ENCODE results near the gene LRRC73. TPM values are rescaled to one million over a fixed set of nuclear protein-coding genes. Genes with fewer than 3 reads are reported as not detected.

LRRC73 gene
- total RNA-seq, 4 donors from 2014 or later = not detected

DNA sequence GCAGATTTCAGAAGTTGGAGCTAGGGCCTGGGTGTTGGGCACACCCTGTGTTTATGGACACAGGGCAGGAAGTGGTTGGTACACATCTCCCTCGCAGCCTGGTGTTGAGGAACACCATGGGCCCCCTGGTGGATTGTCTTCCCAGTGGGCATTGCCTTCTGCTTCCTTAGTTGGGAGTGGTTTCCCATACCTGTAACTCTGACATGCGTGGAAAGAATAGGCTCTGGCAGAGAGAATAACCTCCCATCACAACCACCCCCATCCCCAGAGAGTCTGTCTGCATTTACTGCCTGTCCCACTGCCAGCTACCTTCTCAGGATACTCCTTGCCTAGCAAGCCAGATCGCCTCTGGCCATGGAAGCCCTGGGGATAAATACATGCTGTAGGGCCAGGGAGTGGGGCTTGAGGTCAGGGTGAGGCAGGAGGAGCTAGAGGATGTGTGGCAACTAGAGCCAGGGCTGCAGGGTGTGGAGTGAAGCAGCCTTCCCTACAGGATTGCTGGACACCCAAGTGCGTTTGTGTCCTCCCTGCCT lies 14.7 kb downstream of the LRRC73 start:
- no peak for DNase-seq
- H3K27me3 ChIP-seq = no peaks in the 10 kb centered on the region
- no peak for ATAC-seq
- no peaks in the 10 kb centered on the region for H3K9me3 ChIP-seq
- TF ChIP-seq CTCF (IDR thresholded peaks at IDR 0.05 in 4 of 5, conservative IDR thresholded peaks at IDR 0.05 in 1 of 5) (no peak), POLR2A (IDR thresholded peaks at IDR 0.05) (no peak)
- no peak overlapping the region for H3K27ac ChIP-seq
- H3K4me1 ChIP-seq = peaks cover 12 to 31% of the 10 kb centered on the region in 2 donors
- H3K36me3 ChIP-seq = peaks cover 0 to 29% of the 10 kb centered on the region in 2 donors
- H3K4me3 ChIP-seq = no peak overlapping the region
- intact Hi-C loops (cut with DNase I; ENCODE audit: low total_unique reads) = no loop called here
- in situ Hi-C loops (cut with MboI; ENCODE audit: low sequenced_read_pairs in 4 of 4) = no loop called here

GRCh38 chr6:43494766-43495165 lies 15.4 kb downstream of the LRRC73 start:
- H3K9me3 ChIP-seq = no peaks in the 10 kb centered on the region
- TF ChIP-seq POLR2A (IDR thresholded peaks at IDR 0.05) = no peak
- TF ChIP-seq CTCF (IDR thresholded peaks at IDR 0.05 in 4 of 5, conservative IDR thresholded peaks at IDR 0.05 in 1 of 5) = no peak
- H3K27me3 ChIP-seq = no peaks in the 10 kb centered on the region
- H3K27ac ChIP-seq = no peak overlapping the region
- no peak for ATAC-seq
- intact Hi-C loops (cut with DNase I; ENCODE audit: low total_unique reads) (no loop called here), in situ Hi-C loops (cut with MboI; ENCODE audit: low sequenced_read_pairs in 4 of 4) (no loop called here)
- no peak overlapping the region for H3K4me3 ChIP-seq
- H3K4me1 ChIP-seq = peaks cover 12 to 31% of the 10 kb centered on the region in 2 donors
- peaks cover 0 to 22% of the 10 kb centered on the region in 2 donors for H3K36me3 ChIP-seq
- no peak for DNase-seq

DNA sequence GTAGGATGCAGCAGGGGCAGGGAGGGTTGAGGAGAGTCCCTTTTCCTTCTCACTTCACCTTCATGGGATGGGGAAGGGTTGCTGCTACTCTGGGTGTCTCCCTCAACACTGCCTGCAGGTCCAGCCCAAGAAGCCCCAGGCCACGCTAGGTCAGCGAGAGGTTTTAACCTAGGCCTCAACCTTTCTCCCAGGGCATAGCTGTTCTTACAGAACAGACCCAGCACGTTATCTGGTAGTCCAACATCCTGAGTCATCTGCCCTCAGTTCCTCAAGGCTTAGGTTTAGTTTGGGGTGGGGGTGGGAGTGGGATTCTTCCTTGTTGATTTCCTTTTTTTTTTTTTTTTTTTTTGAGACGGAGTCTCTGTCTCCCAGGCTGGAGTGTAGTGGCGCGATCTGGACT lies 15.8 kb downstream of the LRRC73 start:
- H3K4me3 ChIP-seq = no peak overlapping the region
- ATAC-seq (no peak), DNase-seq (no peak)
- peaks cover 12 to 31% of the 10 kb centered on the region in 2 donors for H3K4me1 ChIP-seq
- no peak overlapping the region for H3K27ac ChIP-seq
- H3K27me3 ChIP-seq = no peaks in the 10 kb centered on the region
- H3K36me3 ChIP-seq = peaks cover 0 to 17% of the 10 kb centered on the region in 2 donors
- in situ Hi-C loops (cut with MboI; ENCODE audit: low sequenced_read_pairs in 4 of 4) (no loop called here), intact Hi-C loops (cut with DNase I; ENCODE audit: low total_unique reads) (no loop called here)
- no peak for TF ChIP-seq CTCF (IDR thresholded peaks at IDR 0.05 in 4 of 5, conservative IDR thresholded peaks at IDR 0.05 in 1 of 5)
- no peak for TF ChIP-seq POLR2A (IDR thresholded peaks at IDR 0.05)
- H3K9me3 ChIP-seq = no peaks in the 10 kb centered on the region

DNA sequence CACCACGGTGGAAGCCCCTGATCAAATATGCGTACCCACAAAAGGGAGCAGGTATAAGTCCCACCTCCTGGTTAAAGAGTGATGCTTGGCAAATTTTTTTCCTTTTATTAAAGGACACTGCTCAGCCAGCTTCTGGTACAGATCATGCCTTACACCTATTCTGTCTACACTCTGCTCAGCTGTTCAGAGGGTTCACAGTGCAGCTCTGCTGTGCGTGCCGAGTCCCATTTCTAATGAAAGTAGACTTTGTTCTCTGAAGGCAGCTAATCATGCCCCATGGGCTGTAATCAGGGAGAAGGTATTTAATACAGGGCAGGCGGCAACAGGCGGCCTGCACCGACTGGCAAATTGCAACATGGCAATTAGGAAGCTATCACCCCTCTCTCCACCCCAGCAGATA lies 16.3 kb downstream of the LRRC73 start:
- Histone ChIP-seq H3K27ac (no peak overlapping the region), H3K36me3 (peaks cover 0 to 12% of the 10 kb centered on the region in 2 donors), H3K4me3 (no peak overlapping the region), H3K4me1 (peaks cover 12 to 28% of the 10 kb centered on the region in 2 donors), H3K27me3 (no peaks in the 10 kb centered on the region), H3K9me3 (no peaks in the 10 kb centered on the region)
- DNase-seq (no peak), ATAC-seq (no peak)
- in situ Hi-C loops (cut with MboI; ENCODE audit: low sequenced_read_pairs in 4 of 4) = no loop called here
- intact Hi-C loops (cut with DNase I; ENCODE audit: low total_unique reads) = no loop called here
- TF ChIP-seq POLR2A (IDR thresholded peaks at IDR 0.05) = no peak
- no peak for TF ChIP-seq CTCF (IDR thresholded peaks at IDR 0.05 in 4 of 5, conservative IDR thresholded peaks at IDR 0.05 in 1 of 5)

GRCh38 chr6:43493230-43493629 lies 16.9 kb downstream of the LRRC73 start:
- H3K36me3 ChIP-seq = peaks cover 0 to 6% of the 10 kb centered on the region in 2 donors
- peaks cover 12 to 27% of the 10 kb centered on the region in 2 donors for H3K4me1 ChIP-seq
- no peaks in the 10 kb centered on the region for H3K9me3 ChIP-seq
- in situ Hi-C loops (cut with MboI; ENCODE audit: low sequenced_read_pairs in 4 of 4) (no loop called here), intact Hi-C loops (cut with DNase I; ENCODE audit: low total_unique reads) (no loop called here)
- no peak overlapping the region for H3K4me3 ChIP-seq
- H3K27ac ChIP-seq = no peak overlapping the region
- H3K27me3 ChIP-seq = no peaks in the 10 kb centered on the region
- DNase-seq (no peak), ATAC-seq (no peak)
- no peak for TF ChIP-seq POLR2A (IDR thresholded peaks at IDR 0.05)
- TF ChIP-seq CTCF (IDR thresholded peaks at IDR 0.05 in 4 of 5, conservative IDR thresholded peaks at IDR 0.05 in 1 of 5) = no peak

All from gastrocnemius medialis (tissue), 4 donors.